Urothelium cell line (cell line): ENCODE data around the gene ARHGEF28.

Experiments
- DNase-seq: peaks from one replicate; pipeline ENCODE4 v3.0.0; 2011; ENCODE audit warnings: low spot score, mixed read lengths
- FAIRE-seq: peaks from 2 replicates; lab custom pipeline; 2011; peaks lifted over from hg19 to GRCh38; lab: Jason Lieb, UNC

The ARHGEF28 gene

GRCh38 chr5:73979321-73979720, 353.3 kb downstream of the ARHGEF28 start:
- DNase-seq (no peak), FAIRE-seq (no peak)

GRCh38 chr5:73981704-73982103, 355.7 kb downstream of the ARHGEF28 start:
- no peak for DNase-seq
- FAIRE-seq: no peak

GRCh38 chr5:73983644-73984043, 357.6 kb downstream of the ARHGEF28 start:
- no peak for DNase-seq
- no peak for FAIRE-seq

GRCh38 chr5:73985145-73985544, 359.1 kb downstream of the ARHGEF28 start:
- DNase-seq (no peak), FAIRE-seq (peak; percentile 46)

GRCh38 chr5:73986729-73987128, 360.7 kb downstream of the ARHGEF28 start:
- FAIRE-seq: no peak

GRCh38 chr5:73987915-73988314, 361.9 kb downstream of the ARHGEF28 start:
- FAIRE-seq (no peak), DNase-seq (no peak)

More at GRCh38 chr5:73986729-73987128, 360.7 kb downstream of the ARHGEF28 start:
- no peak for DNase-seq

- no peak for DNase-seq
- no peak for FAIRE-seq
Measured at GRCh38 chr5:73989956-73990355, 364.0 kb downstream of the ARHGEF28 start.
